Sigmoid colon (tissue), 7 donors: ENCODE measurements around the gene SMYD3. TPM values are rescaled to one million over a fixed set of nuclear protein-coding genes. Genes with fewer than 3 reads are reported as not detected.

Source experiments
- DNase-seq: peaks from one replicate; pipeline ENCODE4 v3.0.0-alpha.2; 2019
- H3K27ac ChIP-seq, 4 donors: fragments of 200-600 bp; sonication (generic); one replicate each; pipeline ENCODE4 v1.5.1; 2016 to 2019; ENCODE audit warnings: mild to moderate bottlenecking in 1 of 4
- H3K27me3 ChIP-seq, 3 donors: fragments of 200-600 bp; sonication (generic); one replicate each; pipeline ENCODE4 v1.5.1; 2019; ENCODE audit warnings: mild to moderate bottlenecking in 1 of 3
- H3K36me3 ChIP-seq, 4 donors: fragments of 200-600 bp; sonication (generic); one replicate each; pipeline ENCODE4 v1.5.1; 2016 to 2019
- H3K4me1 ChIP-seq, 4 donors: fragments of 200-600 bp; sonication (generic); one replicate each; pipeline ENCODE4 v1.5.1; 2017 to 2019
- H3K4me3 ChIP-seq, 4 donors: fragments of 200-600 bp; sonication (generic); one replicate each; pipeline ENCODE4 v1.5.1; 2017 to 2019; ENCODE audit warnings: mild to moderate bottlenecking in 2 of 4, moderate library complexity in 1 of 4
- H3K9me3 ChIP-seq, 4 donors: fragments of 200-600 bp in 3 of 4; sonication (generic) in 3 of 4; one replicate each; pipeline versions ENCODE4 v1.5.1 to v1.6.1; 2013 to 2019
- EP300 ChIP-seq, 4 donors: sonication (generic); formaldehyde crosslinking; IDR thresholded peaks; one replicate each; pipeline ENCODE4 v1.6.1; 2017; ENCODE audit warnings: antibody characterized with exemption in 4 of 4
- POLR2A ChIP-seq, 2 donors: fragments of 450-650 bp; IDR thresholded peaks; one replicate each; pipeline ENCODE4 v1.6.1; 2016; ENCODE audit warnings: antibody characterized with exemption in 2 of 2, mild to moderate bottlenecking in 2 of 2, moderate library complexity in 2 of 2
- POLR2AphosphoS5 ChIP-seq, 4 donors: sonication (generic); formaldehyde crosslinking; IDR thresholded peaks; one replicate each; pipeline ENCODE4 v1.6.1; 2017; ENCODE audit warnings: antibody characterized with exemption in 4 of 4
- WGBS, 2 donors: extraction: QIAGEN DNeasy Blood & Tissue Kit; methylation state at CpG; one replicate each; pipeline ENCODE4 v1.1.7; 2013; 5-methylcytosine and 5-hydroxymethylcytosine counted together
- intact Hi-C: fragments of 100-400 bp; cut with DNase I; formaldehyde crosslinking; loops from one replicate; pipeline ENCODE4 v1.15.1; 2023
- polyA plus RNA-seq, 3 donors: library from polyadenylated mRNA; stranded (reverse); fragments of 200-250 nt; gene quantifications; one replicate each; pipeline ENCODE4 v1.2.3, GENCODE V29; 2013
- total RNA-seq, 4 donors: library from RNA; depleted of rRNA; stranded (reverse); fragments of >200 nt; gene quantifications; one replicate each; pipeline ENCODE4 v1.1.0, GENCODE V29; 2016
- TF ChIP-seq, protein P1 (sequence below), 4 experiments: fragments of 450-650 bp in 3 of 4; fragments of 200-600 bp in 1 of 4; IDR thresholded peaks; one replicate each; pipeline ENCODE4 v1.5.1; 2016 to 2019; ENCODE audit warnings: antibody characterized with exemption in 4 of 4, mild to moderate bottlenecking in 3 of 4, moderate library complexity in 2 of 4
- donor health status: healthy with polysubstance abuse.
- donor health status: Bipolar disorder and iron deficiency.
- donor health status: healthy.

The SMYD3 gene
- total and polyA plus RNA-seq, 7 donors, result 8.7 to 23.8 (median 17.1) TPM

DNA sequence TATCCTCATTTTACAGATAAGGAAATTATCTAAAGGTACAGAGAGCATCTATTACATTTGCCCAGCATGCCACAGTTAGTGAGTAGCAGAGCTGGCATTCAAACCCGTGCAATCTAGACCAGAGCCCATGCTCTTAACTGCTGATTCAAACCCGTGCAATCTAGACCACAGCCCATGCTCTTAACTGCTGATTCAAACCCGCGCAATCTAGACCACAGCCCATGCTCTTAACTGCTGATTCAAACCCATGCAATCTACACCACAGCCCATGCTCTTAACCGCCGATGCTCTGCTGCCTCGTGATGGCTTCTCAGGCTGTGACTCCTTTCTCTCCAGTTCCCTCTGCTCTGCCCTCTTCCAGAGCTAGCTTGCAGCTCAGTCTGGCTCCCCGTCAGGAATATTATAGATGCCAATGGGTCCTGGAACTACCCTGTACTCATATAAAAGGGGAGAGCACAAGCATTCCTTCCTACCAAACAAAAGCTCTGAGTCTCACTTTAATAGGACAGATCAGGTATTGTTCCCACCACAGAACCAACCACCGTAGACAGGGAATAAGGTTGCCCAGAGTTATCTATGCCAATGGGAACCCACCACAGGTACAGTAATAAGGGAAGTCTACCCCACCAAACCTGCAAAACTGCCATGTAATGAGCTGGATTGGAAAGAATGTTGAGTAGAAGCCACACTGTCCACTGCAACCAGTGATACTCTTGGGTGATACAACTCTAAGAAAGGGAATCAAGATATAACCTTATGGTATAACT is 78.4 kb downstream of the SMYD3 start:
- DNase-seq, result no peak
- Histone ChIP-seq H3K27ac (no peak overlapping the region), H3K4me3 (no peak overlapping the region), H3K27me3 (no peaks in the 10 kb centered on the region), H3K4me1 (peaks cover 0 to 4% (median 0%) of the 10 kb centered on the region in 4 donors), H3K36me3 (no peaks in the 10 kb centered on the region), H3K9me3 (no peaks in the 10 kb centered on the region)
- 72 to 73% methylated on average over 9 of the region's 9 CpGs for WGBS, 2 donors
- TF ChIP-seq POLR2AphosphoS5 (IDR thresholded peaks at IDR 0.05) (no peak), EP300 (IDR thresholded peaks at IDR 0.05) (no peak), POLR2A (IDR thresholded peaks at IDR 0.05) (no peak)
- TF ChIP-seq, protein P1, sequence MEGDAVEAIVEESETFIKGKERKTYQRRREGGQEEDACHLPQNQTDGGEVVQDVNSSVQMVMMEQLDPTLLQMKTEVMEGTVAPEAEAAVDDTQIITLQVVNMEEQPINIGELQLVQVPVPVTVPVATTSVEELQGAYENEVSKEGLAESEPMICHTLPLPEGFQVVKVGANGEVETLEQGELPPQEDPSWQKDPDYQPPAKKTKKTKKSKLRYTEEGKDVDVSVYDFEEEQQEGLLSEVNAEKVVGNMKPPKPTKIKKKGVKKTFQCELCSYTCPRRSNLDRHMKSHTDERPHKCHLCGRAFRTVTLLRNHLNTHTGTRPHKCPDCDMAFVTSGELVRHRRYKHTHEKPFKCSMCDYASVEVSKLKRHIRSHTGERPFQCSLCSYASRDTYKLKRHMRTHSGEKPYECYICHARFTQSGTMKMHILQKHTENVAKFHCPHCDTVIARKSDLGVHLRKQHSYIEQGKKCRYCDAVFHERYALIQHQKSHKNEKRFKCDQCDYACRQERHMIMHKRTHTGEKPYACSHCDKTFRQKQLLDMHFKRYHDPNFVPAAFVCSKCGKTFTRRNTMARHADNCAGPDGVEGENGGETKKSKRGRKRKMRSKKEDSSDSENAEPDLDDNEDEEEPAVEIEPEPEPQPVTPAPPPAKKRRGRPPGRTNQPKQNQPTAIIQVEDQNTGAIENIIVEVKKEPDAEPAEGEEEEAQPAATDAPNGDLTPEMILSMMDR (IDR thresholded peaks at IDR 0.05), result no peak
- intact Hi-C loops, result no loop called here

DNA sequence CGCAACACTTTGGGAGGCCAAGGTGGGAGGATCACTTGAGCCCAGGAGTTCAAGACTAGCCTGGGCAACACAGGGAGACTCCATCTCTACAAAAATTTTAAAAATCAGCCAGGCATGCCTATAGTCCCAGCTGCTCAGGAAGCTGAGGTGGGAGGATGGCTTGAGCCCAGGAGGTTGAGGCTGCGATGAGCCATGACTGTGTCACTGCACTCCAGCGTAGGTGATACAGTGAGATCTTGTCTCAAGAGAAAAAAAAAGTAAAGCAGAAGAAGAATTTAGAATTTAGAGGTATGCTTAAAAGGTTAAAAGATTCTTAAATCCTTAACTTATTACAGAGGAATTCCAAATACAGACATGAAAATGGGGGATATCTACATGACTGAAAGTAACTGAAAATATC is 79.5 kb downstream of the SMYD3 start:
- Histone ChIP-seq H3K27ac (no peak overlapping the region), H3K9me3 (no peaks in the 10 kb centered on the region), H3K36me3 (no peaks in the 10 kb centered on the region), H3K4me1 (peaks cover 0 to 4% (median 0%) of the 10 kb centered on the region in 4 donors), H3K4me3 (no peak overlapping the region), H3K27me3 (no peaks in the 10 kb centered on the region)
- 87 to 98% methylated on average over 3 of the region's 3 CpGs for WGBS, 2 donors
- no peak for TF ChIP-seq POLR2AphosphoS5 (IDR thresholded peaks at IDR 0.05)
- TF ChIP-seq EP300 (IDR thresholded peaks at IDR 0.05), result no peak
- TF ChIP-seq POLR2A (IDR thresholded peaks at IDR 0.05), result no peak
- TF ChIP-seq, protein P1 (IDR thresholded peaks at IDR 0.05), result no peak
- intact Hi-C loops, result no loop called here
- DNase-seq, result no peak

DNA sequence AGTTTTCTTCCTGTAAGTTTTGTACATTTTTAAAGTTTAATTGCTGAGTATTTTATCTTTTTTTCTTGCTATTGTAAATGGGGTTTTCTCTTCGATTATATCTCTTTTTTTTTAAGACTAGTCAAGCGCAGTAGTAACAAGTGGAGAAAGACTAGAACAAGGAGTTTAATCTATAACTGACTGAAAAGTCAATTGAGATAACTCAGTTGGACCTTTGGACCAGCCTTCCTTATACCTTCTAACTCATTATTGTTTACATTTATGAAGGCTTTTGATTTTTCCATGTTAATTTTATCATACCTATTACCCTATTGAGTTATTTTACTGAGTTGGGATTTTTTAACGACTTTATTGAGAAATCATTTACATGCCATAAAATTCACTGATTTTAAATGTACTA is 81.2 kb downstream of the SMYD3 start:
- TF ChIP-seq EP300 (IDR thresholded peaks at IDR 0.05) (no peak), POLR2A (IDR thresholded peaks at IDR 0.05) (no peak), POLR2AphosphoS5 (IDR thresholded peaks at IDR 0.05) (no peak)
- TF ChIP-seq, protein P1 (IDR thresholded peaks at IDR 0.05), result no peak
- no peak overlapping the region for H3K4me3 ChIP-seq

DNA sequence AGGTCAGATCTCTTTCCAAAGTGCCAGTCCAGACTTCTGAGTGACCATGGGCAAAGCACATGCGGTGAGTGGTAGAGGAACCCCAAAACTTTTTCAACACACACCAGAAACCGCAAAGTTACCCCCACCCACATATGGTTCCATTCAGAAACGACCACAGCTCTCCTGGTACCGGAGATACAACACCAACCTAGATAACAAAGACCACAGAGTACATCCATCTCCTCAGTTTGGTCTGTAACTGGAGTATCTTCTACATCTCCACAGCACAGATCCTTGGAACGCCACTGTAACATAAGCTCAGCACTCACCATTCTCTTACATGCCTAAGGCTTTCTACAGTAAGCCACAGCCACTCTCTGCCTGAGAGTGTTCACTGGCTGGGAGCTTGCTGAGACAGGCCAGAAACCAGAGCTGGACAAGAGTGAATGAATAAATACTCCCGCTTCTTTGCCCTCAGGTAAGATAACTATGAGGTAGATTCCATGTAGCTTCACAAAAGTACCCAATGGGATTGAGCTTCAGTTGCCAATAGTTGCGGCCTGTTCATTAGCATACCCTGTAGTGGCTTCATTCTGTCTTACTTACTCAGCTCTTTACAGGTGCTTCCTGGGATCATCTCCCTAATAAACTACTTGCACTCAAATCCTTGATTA is 81.8 kb downstream of the SMYD3 start:
- WGBS, 2 donors, result 94% methylated on average over 7 of the region's 7 CpGs
- H3K4me1 ChIP-seq, result no peaks in the 10 kb centered on the region
- H3K27me3 ChIP-seq, result no peaks in the 10 kb centered on the region
- intact Hi-C loops, result no loop called here
- H3K27ac ChIP-seq, result no peak overlapping the region
- H3K36me3 ChIP-seq, result no peaks in the 10 kb centered on the region
- no peak overlapping the region for H3K4me3 ChIP-seq
- H3K9me3 ChIP-seq, result no peaks in the 10 kb centered on the region
- no peak for DNase-seq
- TF ChIP-seq POLR2AphosphoS5 (IDR thresholded peaks at IDR 0.05), result no peak
- TF ChIP-seq, protein P1 (IDR thresholded peaks at IDR 0.05), result no peak
- TF ChIP-seq POLR2A (IDR thresholded peaks at IDR 0.05), result no peak
- no peak for TF ChIP-seq EP300 (IDR thresholded peaks at IDR 0.05)

More for the DNA sequence above, 81.2 kb downstream of the SMYD3 start:
- intact Hi-C loops, result no loop called here
- no peak overlapping the region for H3K27ac ChIP-seq
- WGBS, 2 donors, result 28 to 70% methylated on average over 3 of the region's 3 CpGs
- H3K27me3 ChIP-seq, result no peaks in the 10 kb centered on the region
- DNase-seq, result no peak
- no peaks in the 10 kb centered on the region for H3K4me1 ChIP-seq
- H3K36me3 ChIP-seq, result no peaks in the 10 kb centered on the region
- H3K9me3 ChIP-seq, result no peaks in the 10 kb centered on the region
